Measurements from ENCODE around the gene LYZL6. TPM values are rescaled to one million over a fixed set of nuclear protein-coding genes. Genes with fewer than 3 reads are reported as not detected.
"Not testable (repeated sequence)": the region's sequence is repeated elsewhere in the genome, so short reads cannot be mapped to it uniquely, and the experiment has no call there.

Gene LYZL6
- polyA plus RNA-seq, 3 donors from 2014 or later = not detected

GRCh38 chr17:35972535-35972934 lies 29.0 kb upstream of the LYZL6 start:
- no peaks in the 10 kb centered on the region for H3K9me3 Mint-ChIP-seq
- H3K27me3 Mint-ChIP-seq (ENCODE audit: low read depth in 3 of 3) = peaks cover 0 to 3% (median 2%) of the 10 kb centered on the region in 3 donors
- H3K4me1 Mint-ChIP-seq = peaks cover 30 to 35% of the 10 kb centered on the region in 2 donors
- H3K36me3 Mint-ChIP-seq = peaks cover 0 to 18% (median 5%) of the 10 kb centered on the region in 3 donors
- H3K27ac Mint-ChIP-seq = peak overlapping the region in 3 of 6 donors; percentile 8 to 74 (median 64)
- H3K4me3 Mint-ChIP-seq = no peak overlapping the region
- DNase-seq = no peak

- H3K4me1 Mint-ChIP-seq = peaks cover 28 to 32% of the 10 kb centered on the region in 2 donors
- H3K27ac Mint-ChIP-seq = peak overlapping the region in 3 of 6 donors; percentile 64 to 70 (median 67)
- H3K4me3 Mint-ChIP-seq = no peak overlapping the region
- peaks cover 0 to 3% (median 2%) of the 10 kb centered on the region in 3 donors for H3K27me3 Mint-ChIP-seq (ENCODE audit: low read depth in 3 of 3)
- DNase-seq = no peak
- no peaks in the 10 kb centered on the region for H3K9me3 Mint-ChIP-seq
- peaks cover 0 to 18% (median 5%) of the 10 kb centered on the region in 3 donors for H3K36me3 Mint-ChIP-seq
Measured at GRCh38 chr17:35972066-35972465, 28.6 kb upstream of the LYZL6 start.

GRCh38 chr17:35969558-35970380 lies 26.3 kb upstream of the LYZL6 start:
- H3K4me3 Mint-ChIP-seq = peak overlapping the region in 2 of 5 donors; percentile 30 to 54
- H3K27me3 Mint-ChIP-seq (ENCODE audit: low read depth in 3 of 3) = peaks cover 0 to 2% (median 1%) of the 10 kb centered on the region in 3 donors
- peaks cover 14 to 19% of the 10 kb centered on the region in 2 donors for H3K4me1 Mint-ChIP-seq
- DNase-seq = peak; percentile 76 to 80 (median 76)
- H3K27ac Mint-ChIP-seq = peak overlapping the region; percentile 22 to 86 (median 64)
- H3K36me3 Mint-ChIP-seq = peaks cover 0 to 18% (median 0%) of the 10 kb centered on the region in 3 donors
- no peaks in the 10 kb centered on the region for H3K9me3 Mint-ChIP-seq

- Mint-ChIP-seq H3K9me3 (no peaks in the 10 kb centered on the region), H3K4me1 (peaks cover 14 to 17% of the 10 kb centered on the region in 2 donors), H3K27me3 (ENCODE audit: low read depth in 3 of 3) (peaks cover 1 to 3% (median 2%) of the 10 kb centered on the region in 3 donors), H3K4me3 (no peak overlapping the region), H3K27ac (no peak overlapping the region), H3K36me3 (peaks cover 0 to 22% (median 0%) of the 10 kb centered on the region in 3 donors)
- DNase-seq = no peak
Measured at GRCh38 chr17:35968520-35969054, 25.1 kb upstream of the LYZL6 start.

GRCh38 chr17:35965272-35965671 lies 21.8 kb upstream of the LYZL6 start:
- H3K27me3 Mint-ChIP-seq (ENCODE audit: low read depth in 3 of 3) = peaks cover 0 to 3% (median 0%) of the 10 kb centered on the region in 3 donors
- H3K9me3 Mint-ChIP-seq = no peaks in the 10 kb centered on the region
- no peak overlapping the region for H3K4me3 Mint-ChIP-seq
- no peak for DNase-seq
- H3K27ac Mint-ChIP-seq = peak overlapping the region in 4 of 6 donors; percentile 1 to 55 (median 12)
- H3K36me3 Mint-ChIP-seq = peaks cover 3 to 21% (median 7%) of the 10 kb centered on the region in 3 donors
- peaks cover 12 to 14% of the 10 kb centered on the region in 2 donors for H3K4me1 Mint-ChIP-seq

- Mint-ChIP-seq H3K9me3 (no peaks in the 10 kb centered on the region), H3K4me3 (no peak overlapping the region), H3K27me3 (ENCODE audit: low read depth in 3 of 3) (peaks cover 0 to 3% (median 0%) of the 10 kb centered on the region in 3 donors), H3K27ac (peak overlapping the region in 1 of 6 donors; percentile 71), H3K4me1 (peaks cover 0 to 3% of the 10 kb centered on the region in 2 donors), H3K36me3 (peaks cover 3 to 21% (median 7%) of the 10 kb centered on the region in 3 donors)
- DNase-seq = no peak
Measured at GRCh38 chr17:35963663-35964062, 20.1 kb upstream of the LYZL6 start.

GRCh38 chr17:35953720-35954119 lies 10.2 kb upstream of the LYZL6 start:
- Mint-ChIP-seq H3K4me1 (peaks cover 6 to 16% of the 10 kb centered on the region in 2 donors), H3K36me3 (peaks cover 0 to 23% (median 14%) of the 10 kb centered on the region in 3 donors), H3K4me3 (no peak overlapping the region), H3K9me3 (no peaks in the 10 kb centered on the region), H3K27me3 (ENCODE audit: low read depth in 3 of 3) (peaks cover 0 to 3% (median 2%) of the 10 kb centered on the region in 3 donors), H3K27ac (no peak overlapping the region)
- DNase-seq = no peak

- H3K4me1 Mint-ChIP-seq = peaks cover 12 to 35% of the 10 kb centered on the region in 2 donors
- H3K27ac Mint-ChIP-seq = peak overlapping the region in 2 of 6 donors; percentile 0 to 47
- peaks cover 0 to 2% (median 0%) of the 10 kb centered on the region in 3 donors for H3K27me3 Mint-ChIP-seq (ENCODE audit: low read depth in 3 of 3)
- no peak overlapping the region for H3K4me3 Mint-ChIP-seq
- peaks cover 0 to 8% (median 7%) of the 10 kb centered on the region in 3 donors for H3K36me3 Mint-ChIP-seq
- no peaks in the 10 kb centered on the region for H3K9me3 Mint-ChIP-seq
- no peak for DNase-seq
Measured at GRCh38 chr17:35949401-35949800, 5.9 kb upstream of the LYZL6 start.

GRCh38 chr17:35948092-35948491 lies 4.6 kb upstream of the LYZL6 start:
- Mint-ChIP-seq H3K27ac (no peak overlapping the region), H3K27me3 (ENCODE audit: low read depth in 3 of 3) (peaks cover 0 to 2% (median 0%) of the 10 kb centered on the region in 3 donors), H3K4me1 (peaks cover 18 to 45% of the 10 kb centered on the region in 2 donors), H3K9me3 (no peaks in the 10 kb centered on the region), H3K36me3 (peaks cover 0 to 9% (median 0%) of the 10 kb centered on the region in 3 donors), H3K4me3 (no peak overlapping the region)
- no peak for DNase-seq

- peak overlapping the region; percentile 44 to 72 (median 60) for H3K4me3 Mint-ChIP-seq
- H3K4me1 Mint-ChIP-seq = peaks cover 22 to 46% of the 10 kb centered on the region in 2 donors
- DNase-seq = peak; percentile 46 to 51 (median 50)
- peaks cover 0 to 2% (median 0%) of the 10 kb centered on the region in 3 donors for H3K27me3 Mint-ChIP-seq (ENCODE audit: low read depth in 3 of 3)
- no peaks in the 10 kb centered on the region for H3K9me3 Mint-ChIP-seq
- H3K36me3 Mint-ChIP-seq = peaks cover 0 to 3% (median 0%) of the 10 kb centered on the region in 3 donors
- H3K27ac Mint-ChIP-seq = peak overlapping the region in 4 of 6 donors; percentile 33 to 70 (median 52)
Measured at GRCh38 chr17:35947156-35947585, 3.7 kb upstream of the LYZL6 start.

GRCh38 chr17:35944151-35944550 lies 638 bp upstream of the LYZL6 start:
- Mint-ChIP-seq H3K27ac (peak overlapping the region in 2 of 6 donors; percentile 17 to 48), H3K36me3 (peaks cover 0 to 7% (median 0%) of the 10 kb centered on the region in 3 donors), H3K4me1 (peaks cover 16 to 48% of the 10 kb centered on the region in 2 donors), H3K27me3 (ENCODE audit: low read depth in 3 of 3) (no peaks in the 10 kb centered on the region), H3K9me3 (no peaks in the 10 kb centered on the region), H3K4me3 (no peak overlapping the region)
- no peak for DNase-seq

GRCh38 chr17:35942588-35943186 lies 826 bp downstream of the LYZL6 start:
- peaks cover 0 to 10% (median 0%) of the 10 kb centered on the region in 3 donors for H3K36me3 Mint-ChIP-seq

GRCh38 chr17:35938492-35938891 lies 5.0 kb downstream of the LYZL6 start:
- DNase-seq; H3K9me3 Mint-ChIP-seq; H3K27me3 Mint-ChIP-seq (ENCODE audit: low read depth in 3 of 3); H3K4me3 Mint-ChIP-seq: not testable (repeated sequence)
- peaks cover 0 to 23% (median 9%) of the 10 kb centered on the region in 3 donors for H3K36me3 Mint-ChIP-seq
- peak overlapping the region in 2 of 6 donors; percentile 38 to 48 for H3K27ac Mint-ChIP-seq
- H3K4me1 Mint-ChIP-seq = peaks cover 6 to 28% of the 10 kb centered on the region in 2 donors

More at GRCh38 chr17:35942588-35943186, 826 bp downstream of the LYZL6 start:
- peaks cover 17 to 53% of the 10 kb centered on the region in 2 donors for H3K4me1 Mint-ChIP-seq
- peaks cover 0 to 1% (median 0%) of the 10 kb centered on the region in 6 donors for H3K9me3 Mint-ChIP-seq
- no peaks in the 10 kb centered on the region for H3K27me3 Mint-ChIP-seq (ENCODE audit: low read depth in 3 of 3)
- no peak for DNase-seq
- H3K4me3 Mint-ChIP-seq = no peak overlapping the region
- peak overlapping the region; percentile 18 to 82 (median 60) for H3K27ac Mint-ChIP-seq
